ENCODE measurements around the gene DLX6.

DNA sequence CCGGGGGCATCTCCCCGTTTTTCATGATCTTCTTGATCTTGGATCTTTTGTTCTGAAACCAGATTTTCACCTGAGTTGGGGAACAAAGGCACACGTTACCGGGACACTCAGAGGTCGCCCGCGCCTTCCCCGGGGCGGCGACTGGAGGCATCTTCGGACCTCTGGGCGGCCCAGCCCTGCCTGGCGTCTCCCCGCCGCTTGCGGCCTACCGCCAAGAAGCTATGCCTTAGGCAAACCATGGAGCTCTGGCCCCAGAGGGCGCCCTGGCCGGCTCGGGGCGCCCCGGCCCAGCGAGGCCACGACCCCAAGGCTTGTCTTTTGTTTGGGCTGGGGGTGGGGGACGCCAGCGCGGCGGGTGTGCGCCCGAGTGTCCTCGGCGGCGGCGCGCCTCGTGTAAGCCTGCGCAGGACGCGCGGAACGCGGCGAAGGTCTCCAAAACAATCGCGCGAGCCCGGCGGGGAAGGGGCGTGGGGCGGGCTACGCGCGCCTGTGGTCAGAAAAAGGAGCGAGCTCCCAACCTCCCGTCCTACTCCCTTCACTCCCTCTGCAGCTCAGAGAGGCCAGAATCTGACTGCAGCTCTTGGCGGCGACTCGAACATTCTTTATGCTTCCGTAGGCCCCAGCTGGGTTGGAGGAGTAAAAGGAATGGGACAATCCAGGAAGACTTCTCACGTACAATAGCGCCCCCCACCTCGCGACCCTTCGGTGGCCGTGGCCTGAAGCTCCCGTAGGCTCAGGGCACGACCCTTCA is 15.8 kb downstream of the DLX6 start:
- TF ChIP-seq POLR2A (IDR thresholded peaks at IDR 0.05) (no peak), POLR2AphosphoS5 (IDR thresholded peaks at IDR 0.05) (no peak)
